HTR-8/SVneo (cell line): ENCODE measurements around the gene CROT.

Source experiments
- DNase-seq: peaks from one replicate; pipeline ENCODE4 v3.0.0; 2011; ENCODE audit warnings: low spot score, mixed read lengths; ENCODE audit not compliant: insufficient read length
- FAIRE-seq: peaks from 2 replicates; lab custom pipeline; 2011; peaks lifted over from hg19 to GRCh38; lab: Jason Lieb, UNC

CROT gene

GRCh38 chr7:87339373-87339897 is 6.0 kb upstream of the CROT start:
- DNase-seq, result no peak

GRCh38 chr7:87341441-87341840 is 4.0 kb upstream of the CROT start:
- DNase-seq (no peak), FAIRE-seq (no peak)

More at GRCh38 chr7:87339373-87339897, 6.0 kb upstream of the CROT start:
- FAIRE-seq, result no peak

- no peak for FAIRE-seq
- DNase-seq, result no peak
Measured at GRCh38 chr7:87342231-87342630, 3.2 kb upstream of the CROT start.

GRCh38 chr7:87344446-87344845 is 1.0 kb upstream of the CROT start:
- FAIRE-seq (no peak), DNase-seq (no peak)

- DNase-seq, result no peak
Measured at GRCh38 chr7:87345962-87346371, 503 bp downstream of the CROT start.

DNA sequence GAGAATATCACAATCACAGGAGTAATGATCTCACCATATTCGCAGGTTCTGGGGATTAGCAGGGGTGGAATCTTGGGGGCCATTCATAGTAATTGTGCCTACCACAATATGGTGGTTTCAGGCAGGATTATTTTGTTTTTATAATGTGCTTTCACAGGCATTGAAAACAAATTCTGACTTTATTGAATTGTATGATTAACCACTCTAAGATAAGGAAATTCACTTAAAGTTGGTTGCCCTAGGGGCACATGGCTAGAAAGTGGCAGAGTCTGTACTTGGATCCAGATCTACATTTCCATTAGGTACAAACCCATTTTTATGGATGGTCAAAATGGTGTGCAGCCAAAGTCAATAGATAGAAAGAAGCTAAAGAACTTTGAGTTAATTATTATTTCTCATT is 1.7 kb downstream of the CROT start:
- FAIRE-seq (no peak), DNase-seq (no peak)

More at GRCh38 chr7:87345962-87346371, 503 bp downstream of the CROT start:
- no peak for FAIRE-seq

DNA sequence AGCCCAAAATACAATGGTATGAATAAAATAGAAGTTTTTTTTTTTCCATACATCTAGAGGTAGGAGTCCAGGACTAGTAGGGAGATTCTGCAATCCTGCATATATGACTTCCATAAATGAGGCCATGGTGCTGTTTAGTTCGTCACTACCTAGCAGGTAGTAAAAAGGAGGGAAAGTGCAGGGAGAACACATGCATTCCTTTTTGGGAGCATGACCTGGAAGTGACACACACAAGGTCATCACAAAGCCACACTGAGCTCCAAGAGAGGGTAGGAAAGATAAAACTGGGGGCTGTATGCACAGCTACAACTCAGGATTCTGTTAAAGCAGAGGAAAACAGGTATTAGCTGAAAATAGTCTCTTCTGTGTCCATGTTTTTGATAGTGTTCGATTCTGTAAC is 2.2 kb downstream of the CROT start:
- DNase-seq (no peak), FAIRE-seq (no peak)

DNA sequence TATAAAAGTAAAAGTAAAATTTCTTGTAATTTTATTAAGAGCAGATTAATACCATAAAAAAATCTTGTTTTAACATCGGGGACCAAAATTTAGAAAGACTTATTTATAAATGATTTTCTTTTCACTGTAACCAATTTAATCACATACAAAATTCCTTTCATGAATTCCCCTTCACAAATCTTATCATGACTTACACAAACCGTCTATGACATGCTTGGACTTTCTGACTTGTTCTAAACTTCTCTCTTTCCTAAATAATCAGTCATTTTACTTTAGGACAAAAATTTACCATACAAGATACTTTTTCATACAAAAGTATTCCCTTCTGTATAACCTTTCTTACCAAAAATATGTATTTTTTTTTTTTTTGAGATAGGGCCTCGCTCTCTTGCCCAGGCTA is 9.3 kb downstream of the CROT start:
- FAIRE-seq (no peak), DNase-seq (no peak)

GRCh38 chr7:87356448-87356847 is 11.0 kb downstream of the CROT start:
- DNase-seq (no peak), FAIRE-seq (no peak)

GRCh38 chr7:87359366-87359765 is 13.9 kb downstream of the CROT start:
- no peak for DNase-seq
- FAIRE-seq, result no peak

GRCh38 chr7:87361320-87361719 is 15.9 kb downstream of the CROT start:
- FAIRE-seq, result no peak
- no peak for DNase-seq

DNA sequence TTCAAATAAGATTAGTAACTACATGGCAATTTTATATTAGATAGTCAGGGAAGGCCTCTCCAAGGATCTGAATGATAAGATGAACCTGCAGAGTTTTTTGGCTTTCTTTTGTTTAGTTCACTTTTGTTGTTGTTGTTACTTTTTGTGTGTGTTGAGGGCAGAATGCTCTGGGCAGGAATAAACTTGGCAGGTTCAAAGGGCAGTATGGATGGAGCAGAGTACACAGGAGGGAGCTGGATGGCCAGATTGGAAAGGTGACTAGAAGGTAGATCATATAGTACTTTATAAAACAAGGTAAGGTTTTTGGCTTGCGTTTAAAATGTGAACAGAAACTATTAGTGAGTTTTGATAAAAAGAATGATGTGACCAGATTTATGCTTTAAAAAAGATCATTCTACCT is 17.9 kb downstream of the CROT start:
- FAIRE-seq, result no peak
- no peak for DNase-seq

GRCh38 chr7:87364246-87364645 is 18.8 kb downstream of the CROT start:
- FAIRE-seq, result no peak
- DNase-seq, result no peak

DNA sequence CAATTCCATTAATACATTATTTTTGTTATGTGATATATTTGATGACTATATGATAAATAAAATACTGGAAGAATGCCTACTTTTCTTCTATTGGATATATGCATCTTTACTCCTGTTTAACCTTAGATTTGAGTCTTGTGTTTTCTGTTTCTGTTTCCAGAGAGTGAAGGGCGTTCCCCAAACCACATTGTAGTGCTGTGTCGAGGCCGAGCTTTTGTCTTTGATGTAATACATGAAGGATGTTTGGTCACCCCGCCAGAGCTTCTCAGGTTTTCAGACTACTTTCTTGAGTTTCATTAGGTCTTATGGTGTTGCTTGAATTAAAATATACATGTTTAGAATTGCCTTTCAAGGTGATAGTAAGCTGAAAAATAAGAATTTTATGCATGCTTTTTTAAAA is 23.8 kb downstream of the CROT start:
- no peak for DNase-seq

GRCh38 chr7:87370660-87371180 is 25.3 kb downstream of the CROT start:
- DNase-seq, result no peak
- no peak for FAIRE-seq

More for the DNA sequence above, 23.8 kb downstream of the CROT start:
- FAIRE-seq, result no peak

GRCh38 chr7:87375662-87376435 is 30.4 kb downstream of the CROT start:
- no peak for DNase-seq
- no peak for FAIRE-seq

DNA sequence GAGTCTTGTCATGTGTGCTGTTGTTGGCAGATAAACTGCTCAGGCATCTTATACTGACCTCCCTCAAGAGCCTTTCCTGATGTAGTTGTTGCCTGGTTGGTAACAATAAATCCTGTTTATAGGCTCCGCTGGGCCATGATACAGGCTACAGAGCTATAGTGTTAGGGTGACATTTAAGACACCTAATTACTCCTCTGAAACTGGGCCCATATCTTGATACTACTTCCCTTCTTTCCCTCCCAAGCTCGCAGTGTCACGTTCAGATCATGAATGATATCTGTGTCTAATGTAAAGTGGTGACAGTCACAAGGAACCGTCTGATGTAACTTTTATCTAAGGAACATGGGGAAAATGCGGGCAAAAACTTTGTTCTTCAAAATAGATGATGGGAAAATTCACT is 35.4 kb downstream of the CROT start:
- FAIRE-seq, result no peak
- DNase-seq, result no peak

DNA sequence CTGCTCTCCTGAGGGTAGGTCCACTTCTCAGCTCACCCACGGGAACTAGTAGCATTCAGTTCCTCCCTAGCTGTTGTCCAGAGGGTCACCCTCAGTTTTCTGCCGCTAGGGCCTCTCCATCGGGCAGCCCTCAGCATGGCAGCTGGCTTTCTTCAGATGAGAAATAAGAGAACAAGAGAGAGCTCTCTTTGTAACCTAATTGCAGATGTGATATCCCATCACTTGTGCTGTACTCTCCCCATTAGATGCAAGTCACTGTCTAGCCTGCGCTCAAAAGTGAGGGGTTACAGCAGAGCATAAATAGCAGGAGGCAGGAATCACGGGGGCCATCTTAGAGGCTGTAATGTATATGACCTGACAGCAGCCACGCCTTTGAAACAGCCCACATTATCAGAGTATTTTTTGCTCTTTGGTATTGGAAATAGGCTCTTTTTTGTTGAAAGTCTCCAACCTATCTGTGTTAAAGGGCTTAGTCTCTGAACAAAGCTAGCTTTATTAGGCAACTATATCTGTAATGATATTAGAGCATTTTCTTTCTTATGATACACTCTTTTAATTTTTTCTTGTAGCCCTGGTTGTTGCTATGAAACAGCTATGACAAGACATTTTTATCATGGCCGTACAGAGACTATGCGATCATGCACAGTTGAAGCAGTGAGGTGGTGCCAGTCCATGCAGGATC is 45.7 kb downstream of the CROT start:
- FAIRE-seq (no peak), DNase-seq (no peak)

DNA sequence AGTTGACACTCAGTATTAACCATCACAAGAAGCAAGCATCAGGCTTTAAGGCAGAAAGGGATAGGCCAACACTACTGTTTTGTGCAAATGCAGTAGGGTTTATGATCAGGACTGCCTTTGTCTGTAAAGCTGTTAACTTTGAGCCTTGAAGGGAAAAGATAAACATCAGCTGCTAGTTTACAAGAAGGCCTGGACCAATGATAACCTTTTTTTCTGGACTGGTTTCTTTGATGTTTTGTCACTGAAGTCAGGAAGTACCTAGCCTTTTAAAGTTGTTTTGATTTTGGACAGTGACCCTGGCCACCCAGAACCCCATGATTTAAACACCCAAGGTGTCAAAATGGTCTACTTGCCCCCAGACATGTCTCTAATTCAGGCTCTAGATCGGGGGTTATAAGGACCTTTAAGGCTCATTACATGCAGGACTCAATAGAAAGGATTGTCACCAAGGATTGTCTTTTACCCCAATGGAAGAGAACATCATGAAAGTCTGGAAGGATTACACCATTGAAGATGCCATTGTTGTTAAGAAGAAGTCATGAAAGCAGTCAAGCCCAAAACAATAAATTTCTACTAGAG is 50.1 kb downstream of the CROT start:
- FAIRE-seq, result no peak
- no peak for DNase-seq

DNA sequence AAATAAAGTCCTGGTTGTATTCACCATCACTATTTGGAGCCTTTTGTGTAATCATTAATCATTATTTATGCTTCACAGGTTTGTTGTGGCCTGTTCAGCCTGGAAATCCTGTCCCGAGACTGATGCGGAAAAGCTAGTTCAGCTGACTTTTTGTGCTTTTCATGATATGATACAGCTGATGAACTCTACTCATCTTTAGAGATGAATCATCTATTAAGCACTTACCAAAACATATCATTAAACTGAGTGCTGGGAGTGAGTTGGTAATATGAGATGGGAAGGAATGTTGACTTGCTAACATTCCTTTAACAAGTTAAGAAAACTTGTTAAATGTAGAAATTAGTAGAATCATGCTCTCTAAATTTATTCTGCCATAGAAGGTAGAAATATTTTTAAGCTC is 53.0 kb downstream of the CROT start:
- DNase-seq (no peak), FAIRE-seq (no peak)

GRCh38 chr7:87404674-87405073 is 59.2 kb downstream of the CROT start:
- FAIRE-seq, result no peak
- DNase-seq, result no peak
